NT2/D1 (cell line): ENCODE measurements around the gene TTLL11.

Experiments
- YY1 ChIP-seq: IDR thresholded peaks from 2 replicates; pipeline ENCODE4 v1.6.1; 2011; ENCODE audit not compliant: insufficient read length, insufficient read depth
- ZNF274 ChIP-seq: IDR thresholded peaks from 2 replicates; pipeline ENCODE4 v1.6.1; 2011; ENCODE audit warnings: mild to moderate bottlenecking, low read depth, low read length

DNA sequence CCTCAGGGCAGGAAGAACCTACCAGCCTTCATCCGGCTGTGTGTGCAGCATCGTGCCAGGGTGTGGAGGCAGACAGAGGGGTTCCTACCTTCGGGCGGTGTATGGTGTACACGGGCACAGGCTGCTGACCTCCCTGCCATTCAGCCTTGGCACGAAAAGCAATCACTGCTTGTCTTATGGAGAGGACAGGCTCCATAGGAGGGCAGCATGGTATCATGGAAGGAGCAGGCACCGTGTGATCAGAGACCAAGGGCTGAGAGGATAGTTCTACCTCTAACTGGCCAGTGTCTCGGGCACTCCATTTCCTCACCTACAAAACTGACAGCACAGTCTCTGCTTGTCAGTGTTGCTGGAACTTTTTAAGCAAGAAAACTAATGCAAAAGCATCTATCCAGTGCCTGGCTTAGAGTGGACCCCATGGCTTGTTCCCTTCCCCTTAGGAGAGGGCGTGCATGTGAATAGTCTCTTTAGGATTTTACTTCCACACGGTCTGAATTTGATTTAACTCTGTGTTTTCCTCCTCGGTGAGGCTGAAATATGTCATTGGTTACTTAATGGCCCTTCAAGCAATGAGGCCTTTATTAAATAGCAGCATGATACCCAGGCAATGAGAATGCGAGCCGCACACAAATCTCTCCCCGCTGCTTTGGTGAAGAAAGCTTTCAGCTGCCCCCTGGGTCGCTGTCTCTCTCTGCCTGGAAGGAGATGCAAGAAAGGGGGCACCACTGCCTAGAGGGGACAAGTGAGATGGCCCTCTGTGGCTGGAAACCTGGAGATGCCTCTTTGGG lies 22.2 kb downstream of the TTLL11 start:
- TF ChIP-seq YY1 (no peak), ZNF274 (no peak)
